HL-60 (cell line): ENCODE measurements around the gene CREB3L1.

ENCODE experiments used
- CTCF ChIP-seq: IDR thresholded peaks from one replicate; pipeline ENCODE4 v1.5.1; 2011; ENCODE audit warnings: low read length, control low read depth, inconsistent platforms; ENCODE audit not compliant: insufficient read depth
- GABPA ChIP-seq: IDR thresholded peaks from 2 replicates; pipeline ENCODE4 v1.6.1; 2012; ENCODE audit warnings: low read depth
- POLR2AphosphoS5 ChIP-seq: IDR thresholded peaks from 2 replicates; pipeline ENCODE4 v1.6.1; 2012; ENCODE audit warnings: low read depth
- SPI1 ChIP-seq: IDR thresholded peaks from 2 replicates; pipeline ENCODE4 v1.6.1; 2012; ENCODE audit warnings: low read depth, mild to moderate bottlenecking, borderline replicate concordance

GRCh38 chr11:46293641-46294103 lies 16.2 kb downstream of the CREB3L1 start:
- TF ChIP-seq CTCF (no peak), POLR2AphosphoS5 (no peak), GABPA (no peak), SPI1 (no peak)
